GM23338 (cell line): ENCODE results near the gene KCNK4. TPM values are rescaled to one million over a fixed set of nuclear protein-coding genes. Genes with fewer than 3 reads are reported as not detected.

Experiments
- ATAC-seq: fragments of 200-7000 bp; cut with Tn5 transposase; 3 replicates; pipeline ENCODE4 v1.9.1; 2020
- DNase-seq: peaks from one replicate; pipeline ENCODE4 v3.0.0-alpha.2; 2015; ENCODE audit warnings: low spot score
- H2AFZ ChIP-seq: fragments of 200-600 bp; sonication (generic); 2 replicates; pipeline ENCODE4 v1.8.0; 2016; ENCODE audit warnings: antibody characterized with exemption, mild to moderate bottlenecking, moderate library complexity
- H3F3A ChIP-seq: fragments of 200-600 bp; sonication (generic); replicated peaks from 2 replicates; pipeline ENCODE4 v1.8.0; 2017; ENCODE audit warnings: antibody characterized with exemption, mixed run types, low read depth
- H3K27ac ChIP-seq: fragments of 200-600 bp; sonication (generic); 2 replicates; pipeline ENCODE4 v1.6.1; 2016; ENCODE audit warnings: low read depth
- H3K27me3 ChIP-seq: fragments of 200-600 bp; sonication (generic); 2 replicates; pipeline ENCODE4 v1.8.0; 2016; ENCODE audit warnings: mild to moderate bottlenecking, mixed run types, moderate library complexity; ENCODE audit not compliant: insufficient read depth
- H3K36me3 ChIP-seq: fragments of 200-600 bp; sonication (generic); 2 replicates; pipeline ENCODE4 v1.8.0; 2016; ENCODE audit warnings: mild to moderate bottlenecking; ENCODE audit not compliant: insufficient read depth
- H3K4me1 ChIP-seq: fragments of 200-600 bp; sonication (generic); 2 replicates; pipeline ENCODE4 v1.8.0; 2016; ENCODE audit warnings: mild to moderate bottlenecking, moderate library complexity; ENCODE audit not compliant: insufficient read depth
- H3K4me2 ChIP-seq: fragments of 200-600 bp; sonication (generic); 2 replicates; pipeline ENCODE4 v1.7.1; 2017; ENCODE audit warnings: mixed run types
- H3K4me3 ChIP-seq: fragments of 200-600 bp; sonication (generic); 2 replicates; pipeline ENCODE4 v1.6.1; 2016; ENCODE audit warnings: mixed run types
- H3K79me2 ChIP-seq: fragments of 200-600 bp; sonication (generic); replicated peaks from 2 replicates; pipeline ENCODE4 v1.8.0; 2017; ENCODE audit warnings: mild to moderate bottlenecking; ENCODE audit not compliant: insufficient read depth
- H3K9me2 ChIP-seq: fragments of 200-600 bp; sonication (generic); 2 replicates; pipeline ENCODE4 v1.8.0; 2017; ENCODE audit not compliant: insufficient read depth
- H4K20me1 ChIP-seq: fragments of 200-600 bp; sonication (generic); replicated peaks from 2 replicates; pipeline ENCODE4 v1.8.0; 2017; ENCODE audit warnings: mild to moderate bottlenecking; ENCODE audit not compliant: insufficient read depth
- H3K27ac Mint-ChIP-seq: 2 replicates; pipeline ENCODE4 v1.8.0; 2020; ENCODE audit warnings: inconsistent platforms, mild to moderate bottlenecking, moderate library complexity, mixed read lengths
- H3K27me3 Mint-ChIP-seq: 3 replicates; pipeline ENCODE4 v1.8.0; 2022; ENCODE audit warnings: low read depth, mild to moderate bottlenecking, moderate library complexity, mixed read lengths, inconsistent platforms; ENCODE audit not compliant: insufficient read depth, poor library complexity
- H3K36me3 Mint-ChIP-seq: 3 replicates; pipeline ENCODE4 v1.8.0; 2021; ENCODE audit warnings: low read depth, mild to moderate bottlenecking, inconsistent platforms, moderate library complexity, mixed read lengths
- H3K4me1 Mint-ChIP-seq: 3 replicates; pipeline ENCODE4 v1.8.0; 2020; ENCODE audit warnings: mild to moderate bottlenecking, inconsistent platforms, mixed read lengths
- H3K4me3 Mint-ChIP-seq: 3 replicates; pipeline ENCODE4 v1.8.0; 2021; ENCODE audit warnings: moderate library complexity, mild to moderate bottlenecking, inconsistent platforms, mixed read lengths
- H3K9me3 Mint-ChIP-seq: 3 replicates; pipeline ENCODE4 v1.8.0; 2020; ENCODE audit warnings: moderate library complexity, mild to moderate bottlenecking, inconsistent platforms, mixed read lengths
- EZH2phosphoT487 ChIP-seq: fragments of 200-600 bp; sonication (generic); IDR thresholded peaks from one replicate; pipeline ENCODE4 v1.8.1; 2018; ENCODE audit warnings: antibody characterized with exemption; ENCODE audit not compliant: unreplicated experiment
- ZNF331 ChIP-seq: fragments of 250-450 bp; sonication (Bioruptor Pico); IDR thresholded peaks from 2 replicates; pipeline ENCODE4 v1.5.0; 2020; ENCODE audit warnings: low read depth, mild to moderate bottlenecking, moderate library complexity
- polyA plus RNA-seq: library from polyadenylated mRNA; unstranded; fragments of >200 nt; fragmentation: Nextera tagmentation; extraction: Ambion mirVana; gene quantifications from 2 replicates; pipeline ENCODE4 v1.2.1, GENCODE V29; 2016
- total RNA-seq: library from RNA; depleted of rRNA; stranded (reverse); fragments of >200 nt; shearing (Covaris generic); gene quantifications from 2 replicates; pipeline ENCODE4 v1.2.3, GENCODE V29; 2014
- TF ChIP-seq, protein P1 (sequence below): fragments of 250-450 bp; sonication (Bioruptor Pico); IDR thresholded peaks from 2 replicates; pipeline ENCODE4 v1.5.0; 2020; ENCODE audit warnings: mild to moderate bottlenecking, moderate library complexity
- TF ChIP-seq, protein P2 (sequence below), 2 experiments: fragments of 200-600 bp in 1 of 2; sonication (generic) in 1 of 2; conservative IDR thresholded peaks; 2 replicates each; pipeline versions ENCODE4 v1.5.1 to v1.6.1; 2016 to 2017; ENCODE audit warnings: antibody characterized with exemption in 2 of 2, low read depth in 2 of 2, mild to moderate bottlenecking in 2 of 2, moderate library complexity in 1 of 2

The KCNK4 gene
- total and polyA plus RNA-seq, 2 experiments from 2014 or later = 1.0 TPM; not detected in 1

DNA sequence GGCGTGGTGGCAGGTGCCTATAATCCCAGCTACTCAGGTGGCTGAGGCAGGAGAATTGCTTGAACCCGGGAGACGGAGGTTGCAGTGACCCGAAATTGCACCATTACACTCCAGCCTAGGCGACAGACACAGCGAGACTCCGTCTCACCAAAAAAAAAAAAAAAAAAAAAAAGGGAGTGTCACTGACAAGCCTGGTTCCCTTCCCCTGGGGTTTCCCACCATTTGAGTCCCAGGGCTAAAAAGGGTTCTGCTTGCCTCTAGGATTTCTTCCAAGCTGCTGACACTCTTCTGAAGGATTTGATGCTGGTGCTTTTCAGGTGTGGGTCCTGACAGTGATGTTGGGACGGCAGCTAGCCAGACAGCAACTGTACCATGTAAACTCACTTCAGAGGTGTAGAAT is 47.6 kb downstream of the KCNK4 start (continued):
- TF ChIP-seq, protein P1, sequence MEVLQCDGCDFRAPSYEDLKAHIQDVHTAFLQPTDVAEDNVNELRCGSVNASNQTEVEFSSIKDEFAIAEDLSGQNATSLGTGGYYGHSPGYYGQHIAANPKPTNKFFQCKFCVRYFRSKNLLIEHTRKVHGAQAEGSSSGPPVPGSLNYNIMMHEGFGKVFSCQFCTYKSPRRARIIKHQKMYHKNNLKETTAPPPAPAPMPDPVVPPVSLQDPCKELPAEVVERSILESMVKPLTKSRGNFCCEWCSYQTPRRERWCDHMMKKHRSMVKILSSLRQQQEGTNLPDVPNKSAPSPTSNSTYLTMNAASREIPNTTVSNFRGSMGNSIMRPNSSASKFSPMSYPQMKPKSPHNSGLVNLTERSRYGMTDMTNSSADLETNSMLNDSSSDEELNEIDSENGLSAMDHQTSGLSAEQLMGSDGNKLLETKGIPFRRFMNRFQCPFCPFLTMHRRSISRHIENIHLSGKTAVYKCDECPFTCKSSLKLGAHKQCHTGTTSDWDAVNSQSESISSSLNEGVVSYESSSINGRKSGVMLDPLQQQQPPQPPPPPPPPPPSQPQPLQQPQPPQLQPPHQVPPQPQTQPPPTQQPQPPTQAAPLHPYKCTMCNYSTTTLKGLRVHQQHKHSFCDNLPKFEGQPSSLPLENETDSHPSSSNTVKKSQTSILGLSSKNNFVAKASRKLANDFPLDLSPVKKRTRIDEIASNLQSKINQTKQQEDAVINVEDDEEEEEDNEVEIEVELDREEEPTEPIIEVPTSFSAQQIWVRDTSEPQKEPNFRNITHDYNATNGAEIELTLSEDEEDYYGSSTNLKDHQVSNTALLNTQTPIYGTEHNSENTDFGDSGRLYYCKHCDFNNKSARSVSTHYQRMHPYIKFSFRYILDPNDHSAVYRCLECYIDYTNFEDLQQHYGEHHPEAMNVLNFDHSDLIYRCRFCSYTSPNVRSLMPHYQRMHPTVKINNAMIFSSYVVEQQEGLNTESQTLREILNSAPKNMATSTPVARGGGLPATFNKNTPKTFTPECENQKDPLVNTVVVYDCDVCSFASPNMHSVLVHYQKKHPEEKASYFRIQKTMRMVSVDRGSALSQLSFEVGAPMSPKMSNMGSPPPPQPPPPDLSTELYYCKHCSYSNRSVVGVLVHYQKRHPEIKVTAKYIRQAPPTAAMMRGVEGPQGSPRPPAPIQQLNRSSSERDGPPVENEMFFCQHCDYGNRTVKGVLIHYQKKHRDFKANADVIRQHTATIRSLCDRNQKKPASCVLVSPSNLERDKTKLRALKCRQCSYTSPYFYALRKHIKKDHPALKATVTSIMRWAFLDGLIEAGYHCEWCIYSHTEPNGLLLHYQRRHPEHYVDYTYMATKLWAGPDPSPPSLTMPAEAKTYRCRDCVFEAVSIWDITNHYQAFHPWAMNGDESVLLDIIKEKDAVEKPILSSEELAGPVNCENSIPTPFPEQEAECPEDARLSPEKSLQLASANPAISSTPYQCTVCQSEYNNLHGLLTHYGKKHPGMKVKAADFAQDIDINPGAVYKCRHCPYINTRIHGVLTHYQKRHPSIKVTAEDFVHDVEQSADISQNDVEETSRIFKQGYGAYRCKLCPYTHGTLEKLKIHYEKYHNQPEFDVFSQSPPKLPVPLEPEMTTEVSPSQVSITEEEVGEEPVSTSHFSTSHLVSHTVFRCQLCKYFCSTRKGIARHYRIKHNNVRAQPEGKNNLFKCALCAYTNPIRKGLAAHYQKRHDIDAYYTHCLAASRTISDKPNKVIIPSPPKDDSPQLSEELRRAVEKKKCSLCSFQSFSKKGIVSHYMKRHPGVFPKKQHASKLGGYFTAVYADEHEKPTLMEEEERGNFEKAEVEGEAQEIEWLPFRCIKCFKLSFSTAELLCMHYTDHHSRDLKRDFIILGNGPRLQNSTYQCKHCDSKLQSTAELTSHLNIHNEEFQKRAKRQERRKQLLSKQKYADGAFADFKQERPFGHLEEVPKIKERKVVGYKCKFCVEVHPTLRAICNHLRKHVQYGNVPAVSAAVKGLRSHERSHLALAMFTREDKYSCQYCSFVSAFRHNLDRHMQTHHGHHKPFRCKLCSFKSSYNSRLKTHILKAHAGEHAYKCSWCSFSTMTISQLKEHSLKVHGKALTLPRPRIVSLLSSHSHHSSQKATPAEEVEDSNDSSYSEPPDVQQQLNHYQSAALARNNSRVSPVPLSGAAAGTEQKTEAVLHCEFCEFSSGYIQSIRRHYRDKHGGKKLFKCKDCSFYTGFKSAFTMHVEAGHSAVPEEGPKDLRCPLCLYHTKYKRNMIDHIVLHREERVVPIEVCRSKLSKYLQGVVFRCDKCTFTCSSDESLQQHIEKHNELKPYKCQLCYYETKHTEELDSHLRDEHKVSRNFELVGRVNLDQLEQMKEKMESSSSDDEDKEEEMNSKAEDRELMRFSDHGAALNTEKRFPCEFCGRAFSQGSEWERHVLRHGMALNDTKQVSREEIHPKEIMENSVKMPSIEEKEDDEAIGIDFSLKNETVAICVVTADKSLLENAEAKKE (CRISPR knock-in tag) = no peak
- TF ChIP-seq, protein P2, sequence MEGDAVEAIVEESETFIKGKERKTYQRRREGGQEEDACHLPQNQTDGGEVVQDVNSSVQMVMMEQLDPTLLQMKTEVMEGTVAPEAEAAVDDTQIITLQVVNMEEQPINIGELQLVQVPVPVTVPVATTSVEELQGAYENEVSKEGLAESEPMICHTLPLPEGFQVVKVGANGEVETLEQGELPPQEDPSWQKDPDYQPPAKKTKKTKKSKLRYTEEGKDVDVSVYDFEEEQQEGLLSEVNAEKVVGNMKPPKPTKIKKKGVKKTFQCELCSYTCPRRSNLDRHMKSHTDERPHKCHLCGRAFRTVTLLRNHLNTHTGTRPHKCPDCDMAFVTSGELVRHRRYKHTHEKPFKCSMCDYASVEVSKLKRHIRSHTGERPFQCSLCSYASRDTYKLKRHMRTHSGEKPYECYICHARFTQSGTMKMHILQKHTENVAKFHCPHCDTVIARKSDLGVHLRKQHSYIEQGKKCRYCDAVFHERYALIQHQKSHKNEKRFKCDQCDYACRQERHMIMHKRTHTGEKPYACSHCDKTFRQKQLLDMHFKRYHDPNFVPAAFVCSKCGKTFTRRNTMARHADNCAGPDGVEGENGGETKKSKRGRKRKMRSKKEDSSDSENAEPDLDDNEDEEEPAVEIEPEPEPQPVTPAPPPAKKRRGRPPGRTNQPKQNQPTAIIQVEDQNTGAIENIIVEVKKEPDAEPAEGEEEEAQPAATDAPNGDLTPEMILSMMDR (conservative IDR thresholded peaks at IDR 0.05; ENCODE audit: low read depth in 2 of 2) = no peak
- TF ChIP-seq ZNF331 (CRISPR knock-in tag) = no peak

DNA sequence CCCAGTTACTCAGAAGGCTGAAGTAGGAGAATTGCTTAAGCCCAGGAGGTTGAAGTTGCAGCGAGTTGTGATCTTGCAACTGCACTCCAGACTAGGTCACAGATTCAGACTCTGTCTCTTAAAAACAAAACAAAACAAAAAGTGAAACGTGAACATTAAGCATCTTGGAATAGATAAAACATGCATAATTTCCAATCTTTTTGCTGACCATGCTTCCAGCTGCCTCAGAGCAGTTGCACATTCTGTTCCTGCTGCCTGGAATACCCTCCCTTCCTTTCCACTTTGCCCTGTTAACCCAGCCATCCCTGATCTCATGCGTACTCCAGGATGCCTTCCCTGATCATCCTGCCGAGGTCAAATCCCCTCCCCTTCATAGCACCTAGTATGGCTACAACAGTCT is 48.2 kb downstream of the KCNK4 start:
- peaks cover 26% of the 10 kb centered on the region for H3K27me3 Mint-ChIP-seq
- no peaks in the 10 kb centered on the region for H3K27me3 ChIP-seq
- no peak overlapping the region for H2AFZ ChIP-seq
- no peaks in the 10 kb centered on the region for H3K9me2 ChIP-seq
- H3K4me1 ChIP-seq = peaks cover 11% of the 10 kb centered on the region; the same call in 1 of the 2 replicates
- H3K9me3 Mint-ChIP-seq = no peaks in the 10 kb centered on the region
- H3K36me3 Mint-ChIP-seq = no peaks in the 10 kb centered on the region
- peaks cover 12% of the 10 kb centered on the region for H3K4me1 Mint-ChIP-seq
- no peaks in the 10 kb centered on the region for H3K36me3 ChIP-seq
- H3K27ac ChIP-seq = no peak overlapping the region
- no peaks in the 10 kb centered on the region for H3K79me2 ChIP-seq
- no peak overlapping the region for H3K27ac Mint-ChIP-seq
- no peak overlapping the region for H3K4me2 ChIP-seq
- no peak for ATAC-seq
- DNase-seq = no peak
- H3F3A ChIP-seq = 0 out of 2 replicates have a peak, but pooled peaks cover 5% of the 10 kb centered on the region
- H3K4me3 Mint-ChIP-seq = no peak overlapping the region
- H4K20me1 ChIP-seq = no peaks in the 10 kb centered on the region
- H3K4me3 ChIP-seq = no peak overlapping the region
- TF ChIP-seq, protein P2 (conservative IDR thresholded peaks at IDR 0.05; ENCODE audit: low read depth in 2 of 2) = no peak
- TF ChIP-seq EZH2phosphoT487 = no peak
- TF ChIP-seq, protein P1 (CRISPR knock-in tag) = no peak
